Brain microvascular endothelial cell (primary cell): Measurements from ENCODE around the gene CNDP2.

ENCODE experiments used
- DNase-seq: peaks from one replicate; pipeline ENCODE4 v3.0.0-alpha.2; 2020
- H3K27ac ChIP-seq: fragments of 250-450 bp; sonication (Bioruptor Pico); 2 replicates; pipeline ENCODE4 v1.5.1; 2020; ENCODE audit warnings: mild to moderate bottlenecking, moderate library complexity
- H3K27me3 ChIP-seq: fragments of 250-450 bp; sonication (Bioruptor Pico); replicated peaks from 2 replicates; pipeline ENCODE4 v1.5.1; 2020; ENCODE audit warnings: mild to moderate bottlenecking
- H3K36me3 ChIP-seq: fragments of 250-450 bp; sonication (Bioruptor Pico); replicated peaks from 2 replicates; pipeline ENCODE4 v1.5.1; 2020; ENCODE audit warnings: mild to moderate bottlenecking
- H3K4me3 ChIP-seq: 2 replicates; pipeline ENCODE4 v1.5.1; 2011; ENCODE audit warnings: low read depth, mild to moderate bottlenecking, control low read depth, low read length, moderate library complexity
- CTCF ChIP-seq: IDR thresholded peaks from 2 replicates; pipeline ENCODE4 v1.5.1; 2011; ENCODE audit warnings: low read depth, mild to moderate bottlenecking, moderate library complexity, low read length, control low read depth, inconsistent platforms; ENCODE audit errors: missing control alignments
- in situ Hi-C: cut with HindIII; loops from 2 replicates; pipeline ENCODE4 v1.10.0; 2017; ENCODE audit warnings: low sequenced_read_pairs, low pct_ligation_motif_present

CNDP2 gene

GRCh38 chr18:74456349-74457042 is 39.7 kb upstream of the CNDP2 start:
- DNase-seq, result no peak
- Histone ChIP-seq H3K4me3 (peak overlapping the region; percentile 1), H3K27ac (no peak overlapping the region), H3K36me3 (no peaks in the 10 kb centered on the region), H3K27me3 (peaks cover 40% of the 10 kb centered on the region)
- no peak for TF ChIP-seq CTCF
- in situ Hi-C loops, result loop anchor here (25.0 kb wide), 1 partner anchor 106 kb away; no protein-coding TSS in a partner anchor

- in situ Hi-C loops, result loop anchor here (25.0 kb wide), 1 partner anchor 105 kb away; no protein-coding TSS in a partner anchor
- Histone ChIP-seq H3K36me3 (no peaks in the 10 kb centered on the region), H3K27me3 (peaks cover 40% of the 10 kb centered on the region), H3K27ac (no peak within 1 kb of the TSS), H3K4me3 (peak within 1 kb of the TSS; percentile 1)
- no peak for TF ChIP-seq CTCF
- DNase-seq, result no peak
These were observed 39.0 kb upstream of the CNDP2 start, which contains the start of gene DIPK1C for GRCh38 chr18:74457043-74457724. Gene DIPK1C, minus strand, starts transcription at chr18:74457308. Its CDS starts 49 bp downstream, at chr18:74457259.

- no peak for TF ChIP-seq CTCF
- in situ Hi-C loops, result loop anchor here (25.0 kb wide), 1 partner anchor 104 kb away; no protein-coding TSS in a partner anchor
- H3K4me3 ChIP-seq, result no peak overlapping the region
- DNase-seq, result no peak
- no peaks in the 10 kb centered on the region for H3K36me3 ChIP-seq
- H3K27ac ChIP-seq, result no peak overlapping the region
- H3K27me3 ChIP-seq, result peaks cover 40% of the 10 kb centered on the region
These were observed 38.3 kb upstream of the CNDP2 start for GRCh38 chr18:74457725-74458421.

GRCh38 chr18:74459889-74460288 is 36.3 kb upstream of the CNDP2 start:
- Histone ChIP-seq H3K27me3 (peaks cover 36% of the 10 kb centered on the region), H3K27ac (no peak overlapping the region), H3K36me3 (no peaks in the 10 kb centered on the region), H3K4me3 (no peak overlapping the region)
- in situ Hi-C loops, result loop anchor here (25.0 kb wide), 1 partner anchor 102 kb away; no protein-coding TSS in a partner anchor
- no peak for DNase-seq
- TF ChIP-seq CTCF, result peak; percentile 50

- Histone ChIP-seq H3K4me3 (no peak overlapping the region), H3K27me3 (peaks cover 33% of the 10 kb centered on the region), H3K36me3 (no peaks in the 10 kb centered on the region), H3K27ac (no peak overlapping the region)
- TF ChIP-seq CTCF, result no peak
- in situ Hi-C loops, result loop anchor here (25.0 kb wide), 1 partner anchor 101 kb away; no protein-coding TSS in a partner anchor
- no peak for DNase-seq
These were observed 35.3 kb upstream of the CNDP2 start for GRCh38 chr18:74460825-74461224.
